SK-N-SH (cell line): ENCODE measurements around the gene GPER1. TPM values are rescaled to one million over a fixed set of nuclear protein-coding genes. Genes with fewer than 3 reads are reported as not detected.

Experiments used
- CTCF ChIA-PET: fragments of 300-600, 350-600 bp; formaldehyde crosslinking; extraction: SDS; loops from one replicate; lab custom pipeline; 2021; lab: Yijun Ruan, JAX
- POLR2A ChIA-PET: fragments of 350-600 bp; sonication (Branson Sonifier 250); formaldehyde crosslinking; extraction: SDS; loops from one replicate; lab custom pipeline; 2020; ENCODE audit warnings: antibody characterized with exemption, inconsistent platforms; lab: Yijun Ruan, JAX
- DNase-seq: peaks from one replicate; pipeline ENCODE4 v3.0.0; 2012
- H2AFZ ChIP-seq: fragments of 200-600 bp; sonication (generic); 2 replicates; pipeline ENCODE4 v1.8.1; 2016; ENCODE audit warnings: antibody characterized with exemption, mild to moderate bottlenecking, low read depth
- H3F3A ChIP-seq: fragments of 200-600 bp; sonication (generic); replicated peaks from 2 replicates; pipeline ENCODE3; 2016; ENCODE audit warnings: antibody characterized with exemption, mild to moderate bottlenecking; ENCODE audit not compliant: insufficient read depth
- H3K27ac ChIP-seq, 2 experiments: fragments of 200-500 bp in 1 of 2; fragments of 200-600 bp in 1 of 2; sonication (Bioruptor generic) in 1 of 2; sonication (generic), shearing (Covaris generic) in 1 of 2; 2 replicates each; pipeline versions ENCODE4 v1.5.1 to v1.6.1; 2014 to 2016; ENCODE audit warnings: low read depth in 2 of 2, inconsistent platforms in 1 of 2, low read length in 1 of 2, mild to moderate bottlenecking in 1 of 2, mixed read lengths in 1 of 2
- H3K27me3 ChIP-seq: fragments of 200-600 bp; sonication (generic), shearing (Covaris generic); 2 replicates; pipeline ENCODE4 v1.6.1; 2016; ENCODE audit warnings: mixed run types; ENCODE audit not compliant: insufficient read depth
- H3K36me3 ChIP-seq, 2 experiments: fragments of 200-500 bp in 1 of 2; fragments of 200-600 bp in 1 of 2; sonication (Bioruptor generic) in 1 of 2; sonication (generic) in 1 of 2; replicated peaks in 1 of 2; 2 replicates each; pipeline versions ENCODE3 to v1.5.1; 2014 to 2016; ENCODE audit warnings: low read length in 1 of 2, mild to moderate bottlenecking in 1 of 2; ENCODE audit not compliant: insufficient read depth in 2 of 2, control insufficient read depth in 1 of 2
- H3K4me1 ChIP-seq, 2 experiments: fragments of 200-500 bp in 1 of 2; fragments of 200-600 bp in 1 of 2; sonication (Bioruptor generic) in 1 of 2; sonication (generic), shearing (Covaris generic) in 1 of 2; 2 replicates each; pipeline versions ENCODE4 v1.5.1 to v1.6.1; 2014 to 2016; ENCODE audit warnings: low read depth in 1 of 2, low read length in 1 of 2, mixed run types in 1 of 2; ENCODE audit not compliant: insufficient read depth in 2 of 2, control insufficient read depth in 1 of 2
- H3K4me2 ChIP-seq: fragments of 200-600 bp; sonication (generic), shearing (Covaris generic); 2 replicates; pipeline ENCODE4 v1.6.1; 2017; ENCODE audit warnings: mixed run types
- H3K4me3 ChIP-seq, 2 experiments: fragments of 200-500 bp in 1 of 2; fragments of 200-600 bp in 1 of 2; sonication (Bioruptor generic) in 1 of 2; sonication (generic), shearing (Covaris generic) in 1 of 2; 2 replicates each; pipeline versions ENCODE4 v1.5.1 to v1.8.1; 2014 to 2016; ENCODE audit warnings: low read depth in 2 of 2, inconsistent platforms in 1 of 2, low read length in 1 of 2, mild to moderate bottlenecking in 1 of 2, mixed read lengths in 1 of 2, moderate library complexity in 1 of 2
- H3K79me2 ChIP-seq: fragments of 200-600 bp; sonication (generic); 2 replicates; pipeline ENCODE4 v1.8.1; 2017; ENCODE audit warnings: mild to moderate bottlenecking; ENCODE audit not compliant: insufficient read depth
- H3K9ac ChIP-seq: fragments of 200-600 bp; sonication (generic); 2 replicates; pipeline ENCODE4 v1.6.1; 2017; ENCODE audit warnings: mixed run types
- H3K9me2 ChIP-seq: fragments of 200-600 bp; sonication (generic); 2 replicates; pipeline ENCODE4 v1.6.1; 2017; ENCODE audit warnings: mixed run types
- H3K9me3 ChIP-seq: fragments of 200-600 bp; sonication (generic); 2 replicates; pipeline ENCODE4 v1.6.1; 2017; ENCODE audit warnings: mixed run types, mild to moderate bottlenecking, moderate library complexity
- H4K20me1 ChIP-seq: fragments of 200-600 bp; sonication (generic); 2 replicates; pipeline ENCODE4 v1.6.1; 2017; ENCODE audit warnings: mild to moderate bottlenecking, mixed run types; ENCODE audit not compliant: insufficient read depth
- ELF1 ChIP-seq: IDR thresholded peaks from 2 replicates; pipeline ENCODE4 v1.4.0; 2012
- EP300 ChIP-seq, 2 experiments: IDR thresholded peaks; 2 replicates each; pipeline versions ENCODE4 v1.4.0 to v1.6.1; 2012; ENCODE audit warnings: borderline replicate concordance in 1 of 2, low read depth in 1 of 2, low read length in 1 of 2
- JUND ChIP-seq: IDR thresholded peaks from 2 replicates; pipeline ENCODE4 v1.4.0; 2012
- MEF2A ChIP-seq: IDR thresholded peaks from 2 replicates; pipeline ENCODE4 v1.4.0; 2012; ENCODE audit warnings: low read depth, borderline replicate concordance
- RAD21 ChIP-seq: IDR thresholded peaks from 2 replicates; pipeline ENCODE4 v1.6.1; 2012; ENCODE audit warnings: mild to moderate bottlenecking, low read length
- SMC3 ChIP-seq: IDR thresholded peaks from 2 replicates; pipeline ENCODE4 v1.6.1; 2012; ENCODE audit warnings: low read depth, low read length, improper control_type of control experiment
- YY1 ChIP-seq: IDR thresholded peaks from 2 replicates; pipeline ENCODE4 v1.4.0; 2012; ENCODE audit warnings: low read depth, mild to moderate bottlenecking
- WGBS: methylation state at CpG from one replicate; pipeline ENCODE4 v1.1.6; 2017; ENCODE audit warnings: low lambda C conversion rate; 5-methylcytosine and 5-hydroxymethylcytosine counted together
- polyA plus RNA-seq, 3 experiments: library from polyadenylated mRNA; depleted of rRNA; stranded (reverse); fragments of >200 nt; gene quantifications; 2 replicates each; pipeline ENCODE4 v1.2.3, GENCODE V29; 2012
- TF ChIP-seq, protein P1 (sequence below): fragments of 200-600 bp; sonication (generic); IDR thresholded peaks from 2 replicates; pipeline ENCODE4 v1.6.1; 2017; ENCODE audit warnings: antibody characterized with exemption, mild to moderate bottlenecking, moderate library complexity

GPER1 gene
- polyA plus RNA-seq, 1 of the 3 experiments (the other 2 are of a cell fraction): 6.4 TPM

GRCh38 chr7:1121886-1122831 is 34.2 kb downstream of the GPER1 start:
- no peaks in the 10 kb centered on the region for H3F3A ChIP-seq
- H3K27ac ChIP-seq: no peak overlapping the region
- H3K79me2 ChIP-seq: peaks cover 47% of the 10 kb centered on the region
- TF ChIP-seq JUND: no peak
- TF ChIP-seq, protein P1, sequence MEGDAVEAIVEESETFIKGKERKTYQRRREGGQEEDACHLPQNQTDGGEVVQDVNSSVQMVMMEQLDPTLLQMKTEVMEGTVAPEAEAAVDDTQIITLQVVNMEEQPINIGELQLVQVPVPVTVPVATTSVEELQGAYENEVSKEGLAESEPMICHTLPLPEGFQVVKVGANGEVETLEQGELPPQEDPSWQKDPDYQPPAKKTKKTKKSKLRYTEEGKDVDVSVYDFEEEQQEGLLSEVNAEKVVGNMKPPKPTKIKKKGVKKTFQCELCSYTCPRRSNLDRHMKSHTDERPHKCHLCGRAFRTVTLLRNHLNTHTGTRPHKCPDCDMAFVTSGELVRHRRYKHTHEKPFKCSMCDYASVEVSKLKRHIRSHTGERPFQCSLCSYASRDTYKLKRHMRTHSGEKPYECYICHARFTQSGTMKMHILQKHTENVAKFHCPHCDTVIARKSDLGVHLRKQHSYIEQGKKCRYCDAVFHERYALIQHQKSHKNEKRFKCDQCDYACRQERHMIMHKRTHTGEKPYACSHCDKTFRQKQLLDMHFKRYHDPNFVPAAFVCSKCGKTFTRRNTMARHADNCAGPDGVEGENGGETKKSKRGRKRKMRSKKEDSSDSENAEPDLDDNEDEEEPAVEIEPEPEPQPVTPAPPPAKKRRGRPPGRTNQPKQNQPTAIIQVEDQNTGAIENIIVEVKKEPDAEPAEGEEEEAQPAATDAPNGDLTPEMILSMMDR: no peak
- no peak for TF ChIP-seq SMC3
- no peak for DNase-seq
- no peaks in the 10 kb centered on the region for H3K9me2 ChIP-seq
- no peaks in the 10 kb centered on the region for H3K9me3 ChIP-seq
- 92% methylated on average over 24 of the region's 28 CpGs for WGBS
- POLR2A ChIA-PET: no interaction called here
- H3K9ac ChIP-seq: no peak overlapping the region
- H3K4me1 ChIP-seq: 0 out of 4 replicates have a peak, but pooled peaks cover 0 to 8% of the 10 kb centered on the region in 2 experiments
- no peak overlapping the region for H2AFZ ChIP-seq
- no peak overlapping the region for H3K4me3 ChIP-seq
- H3K27me3 ChIP-seq: no peaks in the 10 kb centered on the region
- peaks cover 21% of the 10 kb centered on the region for H4K20me1 ChIP-seq
- peaks cover 14% of the 10 kb centered on the region in 2 experiments for H3K36me3 ChIP-seq
- CTCF ChIA-PET: interaction anchor here (0.6 to 6.4 kb wide), 6 partner anchors 13 to 213 kb away, joined by 3 to 65 read pairs (median 6); partner anchors contain the start of gene GPER1
- H3K4me2 ChIP-seq: no peak overlapping the region

DNA sequence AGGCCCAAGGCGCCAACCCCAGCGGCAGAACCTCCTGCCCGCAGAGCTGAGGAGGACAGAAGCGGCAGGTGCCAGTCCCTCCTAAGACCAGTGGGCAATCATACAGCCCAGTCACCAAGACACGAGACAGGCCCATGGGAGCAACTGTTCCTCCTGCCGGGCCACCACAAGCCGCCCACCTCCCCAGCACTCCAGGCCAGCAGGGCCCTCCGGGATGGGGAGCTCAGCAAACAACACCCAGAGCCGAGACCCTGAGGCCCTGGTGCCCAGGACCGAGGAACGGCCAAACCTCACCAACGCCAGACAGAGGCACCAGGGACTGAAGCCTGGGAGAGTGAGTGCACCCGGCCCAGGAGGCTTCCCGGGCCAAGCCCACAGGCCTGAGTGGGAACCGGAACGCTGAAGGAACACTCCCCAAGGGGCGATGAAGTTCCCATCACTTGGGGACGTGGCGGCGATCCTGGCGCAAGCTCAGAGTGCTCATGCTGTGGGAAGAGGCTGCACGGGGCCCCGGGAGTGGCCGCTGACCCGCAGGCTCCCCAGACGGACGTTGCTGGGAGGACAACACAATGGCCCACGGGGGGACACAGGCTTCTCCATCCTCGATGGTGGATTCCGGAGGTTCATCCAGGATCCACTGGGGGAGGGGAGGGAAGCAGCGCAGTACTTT is 35.1 kb downstream of the GPER1 start:
- H3K36me3 ChIP-seq: peaks cover 15 to 16% of the 10 kb centered on the region in 2 experiments
- H3K9me2 ChIP-seq: no peaks in the 10 kb centered on the region
- H4K20me1 ChIP-seq: peaks cover 21% of the 10 kb centered on the region
- DNase-seq: no peak
- CTCF ChIA-PET: interaction anchor here (0.6 to 6.4 kb wide), 13 partner anchors 9 to 214 kb away, joined by 3 to 65 read pairs (median 5); partner anchors contain the start of gene GPER1
- no peak overlapping the region for H3K9ac ChIP-seq
- H3K4me2 ChIP-seq: no peak overlapping the region
- no peaks in the 10 kb centered on the region for H3K9me3 ChIP-seq
- no peaks in the 10 kb centered on the region for H3K27me3 ChIP-seq
- 0 out of 4 replicates have a peak, but pooled peaks cover 0 to 8% of the 10 kb centered on the region in 2 experiments for H3K4me1 ChIP-seq
- TF ChIP-seq YY1 (no peak), ELF1 (no peak)
- no peak overlapping the region for H3K4me3 ChIP-seq
- H3F3A ChIP-seq: no peaks in the 10 kb centered on the region
- H3K79me2 ChIP-seq: peaks cover 47% of the 10 kb centered on the region
- no peak overlapping the region for H2AFZ ChIP-seq
- WGBS: 93% methylated on average over 25 of the region's 31 CpGs
- no peak overlapping the region for H3K27ac ChIP-seq
- POLR2A ChIA-PET: no interaction called here

- CTCF ChIA-PET: interaction anchor here (0.6 to 6.4 kb wide), 15 partner anchors 10 to 150 kb away, joined by 3 to 65 read pairs (median 5); partner anchors contain the start of gene GPER1
- Histone ChIP-seq H3K9me3 (no peaks in the 10 kb centered on the region), H3K9me2 (no peaks in the 10 kb centered on the region), H3K79me2 (peaks cover 43% of the 10 kb centered on the region), H3K36me3 (peaks cover 15 to 16% of the 10 kb centered on the region in 2 experiments), H3K4me2 (no peak overlapping the region), H3K4me3 (no peak overlapping the region), H3K9ac (no peak overlapping the region), H3K27ac (no peak overlapping the region), H4K20me1 (peaks cover 21% of the 10 kb centered on the region), H3K27me3 (no peaks in the 10 kb centered on the region), H3F3A (no peaks in the 10 kb centered on the region), H3K4me1 (0 out of 4 replicates have a peak, but pooled peaks cover 0 to 8% of the 10 kb centered on the region in 2 experiments), H2AFZ (no peak overlapping the region)
- 87% methylated on average over 13 of the region's 17 CpGs for WGBS
- POLR2A ChIA-PET: no interaction called here
- TF ChIP-seq SMC3: peak; percentile 37; the same call in 1 of the 2 replicates
- TF ChIP-seq RAD21: peak; percentile 61
- TF ChIP-seq EP300 (IDR thresholded peaks at IDR 0.05; ENCODE audit: borderline replicate concordance in 1 of 2, low read depth in 1 of 2, low read length in 1 of 2): no peak
- no peak for TF ChIP-seq JUND
- TF ChIP-seq, protein P1: peak; percentile 49
- TF ChIP-seq MEF2A: no peak
- peak; percentile 79 for DNase-seq
Measured at GRCh38 chr7:1123715-1124114, 35.8 kb downstream of the GPER1 start.
